PC-3 (cell line): ENCODE results near the gene AHNAK. TPM values are rescaled to one million over a fixed set of nuclear protein-coding genes. Genes with fewer than 3 reads are reported as not detected.

Source experiments
- ATAC-seq: fragments of 200-7000 bp; cut with Tn5 transposase; 2 replicates; pipeline ENCODE4 v1.9.1; 2020; ENCODE audit warnings: mild to moderate bottlenecking, moderate library complexity
- BruUV-seq: library from RNA; stranded (reverse); fragments of 400-500 nt; replicated peaks from 2 replicates; lab custom pipeline; 2021; lab: Mats Ljungman, UMichigan
- CTCF ChIA-PET: fragments of 300-600 bp; sonication (Branson Sonifier 250); formaldehyde crosslinking; loops from one replicate; lab custom pipeline; 2022; ENCODE audit warnings: antibody characterized with exemption; lab: Charles Lee
- POLR2A ChIA-PET: fragments of 300-600 bp; sonication (Branson Sonifier 250); formaldehyde crosslinking; loops from one replicate; lab custom pipeline; 2022; ENCODE audit warnings: antibody characterized with exemption; ENCODE audit not compliant: unreplicated experiment; lab: Charles Lee
- DNase-seq: peaks from one replicate; pipeline ENCODE4 v3.0.0-alpha.2; 2015
- H2AFZ ChIP-seq: fragments of 300-600 bp; sonication (generic); 2 replicates; pipeline ENCODE4 v1.6.0; 2016; ENCODE audit warnings: antibody characterized with exemption, low read length
- H3F3A ChIP-seq: fragments of 300-600 bp; sonication (generic); one replicate; pipeline ENCODE4 v1.6.0; 2017; ENCODE audit warnings: antibody characterized with exemption, low read length, control low read depth, mild to moderate bottlenecking; ENCODE audit not compliant: unreplicated experiment
- H3K27ac ChIP-seq: fragments of 300-600 bp; sonication (generic); 2 replicates; pipeline ENCODE4 v1.5.1; 2016; ENCODE audit warnings: mild to moderate bottlenecking, low read length
- H3K27me3 ChIP-seq: fragments of 300-600 bp; sonication (generic); 2 replicates; pipeline ENCODE4 v1.6.1; 2016; ENCODE audit warnings: low read length, mixed read lengths
- H3K36me3 ChIP-seq: fragments of 300-600 bp; sonication (generic); 2 replicates; pipeline ENCODE4 v1.6.1; 2016; ENCODE audit warnings: low read depth, mixed run types, low read length, mixed read lengths
- H3K4me1 ChIP-seq: fragments of 300-600 bp; sonication (generic); 2 replicates; pipeline ENCODE4 v1.5.1; 2016; ENCODE audit warnings: low read length; ENCODE audit not compliant: insufficient read depth
- H3K4me2 ChIP-seq: fragments of 300-600 bp; sonication (generic); 2 replicates; pipeline ENCODE4 v1.6.0; 2016; ENCODE audit warnings: low read length
- H3K4me3 ChIP-seq: fragments of 300-600 bp; sonication (generic); 2 replicates; pipeline ENCODE4 v1.5.1; 2016; ENCODE audit warnings: mild to moderate bottlenecking, low read length, mixed read lengths
- H3K79me2 ChIP-seq: fragments of 300-600 bp; sonication (generic); 2 replicates; pipeline ENCODE4 v1.6.1; 2017; ENCODE audit warnings: low read length, mixed read lengths
- H3K9ac ChIP-seq: fragments of 300-600 bp; sonication (generic); 2 replicates; pipeline ENCODE4 v1.6.0; 2016; ENCODE audit warnings: mild to moderate bottlenecking, low read length
- H3K9me2 ChIP-seq: fragments of 300-600 bp; sonication (generic); replicated peaks from 2 replicates; pipeline ENCODE4 v1.6.1; 2016; ENCODE audit warnings: mixed run types, low read length, mixed read lengths
- H3K9me3 ChIP-seq: fragments of 300-600 bp; sonication (generic); 2 replicates; pipeline ENCODE4 v1.6.1; 2016; ENCODE audit warnings: low read length, mixed read lengths
- H4K20me1 ChIP-seq: fragments of 300-600 bp; sonication (generic); 2 replicates; pipeline ENCODE4 v1.6.1; 2016; ENCODE audit warnings: low read length, mixed read lengths
- EZH2 ChIP-seq: fragments of 300-600 bp; sonication (generic); IDR thresholded peaks from one replicate; pipeline ENCODE4 v1.6.1; 2017; ENCODE audit warnings: antibody characterized with exemption, mild to moderate bottlenecking, low read length; ENCODE audit not compliant: unreplicated experiment
- EZH2phosphoT487 ChIP-seq: fragments of 300-600 bp; sonication (generic); IDR thresholded peaks from 2 replicates; pipeline ENCODE4 v1.6.1; 2018; ENCODE audit warnings: mild to moderate bottlenecking, antibody characterized with exemption, low read length, borderline replicate concordance
- intact Hi-C: fragments of 100-400 bp; cut with micrococcal nuclease; formaldehyde crosslinking; loops from 2 replicates; pipeline ENCODE4 v1.9.0; 2023
- total RNA-seq: library from RNA; depleted of rRNA; stranded (reverse); fragments of >200 nt; gene quantifications from 2 replicates; pipeline ENCODE4 v1.2.3, GENCODE V29; 2014
- TF ChIP-seq, protein P1 (sequence below): fragments of 300-600 bp; sonication (generic); conservative IDR thresholded peaks from 2 replicates; pipeline ENCODE4 v1.5.1; 2017; ENCODE audit warnings: antibody characterized with exemption, low read depth, mild to moderate bottlenecking, low read length

Gene AHNAK
- total RNA-seq, 1 experiment from 2014 or later: 287 TPM

DNA sequence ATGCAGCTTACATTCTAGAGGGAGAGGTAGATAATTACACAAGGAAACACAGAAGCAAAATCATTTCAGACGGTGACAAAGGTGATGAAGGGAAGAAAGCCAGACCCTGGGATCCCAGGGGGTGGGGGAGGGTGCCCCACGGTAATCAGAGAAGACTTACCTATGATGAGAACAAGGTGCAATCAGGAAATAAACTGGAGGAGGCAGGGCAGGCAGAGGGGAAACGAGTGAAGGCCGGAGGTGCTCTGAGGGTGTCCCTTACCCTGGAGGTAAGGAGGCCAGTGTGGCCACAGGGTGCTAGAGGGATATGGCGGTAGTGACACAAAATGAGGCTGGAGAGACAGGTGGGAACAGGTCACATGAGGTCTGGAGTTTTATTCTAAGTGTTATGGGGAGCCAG, 141.7 kb downstream of the AHNAK start:
- Histone ChIP-seq H4K20me1 (no peaks in the 10 kb centered on the region), H3K27me3 (no peaks in the 10 kb centered on the region), H3K4me3 (no peak overlapping the region), H3K9me2 (no peaks in the 10 kb centered on the region), H3K4me2 (no peak overlapping the region), H2AFZ (no peak overlapping the region), H3K27ac (no peak overlapping the region), H3K36me3 (no peaks in the 10 kb centered on the region), H3K9ac (no peak overlapping the region), H3K4me1 (no peaks in the 10 kb centered on the region), H3K9me3 (no peaks in the 10 kb centered on the region), H3K79me2 (no peaks in the 10 kb centered on the region), H3F3A (no peaks in the 10 kb centered on the region)
- ChIA-PET CTCF (no interaction called here), POLR2A (no interaction called here)
- ATAC-seq (no peak), DNase-seq (no peak)
- intact Hi-C loops: no loop called here
- TF ChIP-seq EZH2 (no peak), EZH2phosphoT487 (no peak)
- TF ChIP-seq, protein P1, sequence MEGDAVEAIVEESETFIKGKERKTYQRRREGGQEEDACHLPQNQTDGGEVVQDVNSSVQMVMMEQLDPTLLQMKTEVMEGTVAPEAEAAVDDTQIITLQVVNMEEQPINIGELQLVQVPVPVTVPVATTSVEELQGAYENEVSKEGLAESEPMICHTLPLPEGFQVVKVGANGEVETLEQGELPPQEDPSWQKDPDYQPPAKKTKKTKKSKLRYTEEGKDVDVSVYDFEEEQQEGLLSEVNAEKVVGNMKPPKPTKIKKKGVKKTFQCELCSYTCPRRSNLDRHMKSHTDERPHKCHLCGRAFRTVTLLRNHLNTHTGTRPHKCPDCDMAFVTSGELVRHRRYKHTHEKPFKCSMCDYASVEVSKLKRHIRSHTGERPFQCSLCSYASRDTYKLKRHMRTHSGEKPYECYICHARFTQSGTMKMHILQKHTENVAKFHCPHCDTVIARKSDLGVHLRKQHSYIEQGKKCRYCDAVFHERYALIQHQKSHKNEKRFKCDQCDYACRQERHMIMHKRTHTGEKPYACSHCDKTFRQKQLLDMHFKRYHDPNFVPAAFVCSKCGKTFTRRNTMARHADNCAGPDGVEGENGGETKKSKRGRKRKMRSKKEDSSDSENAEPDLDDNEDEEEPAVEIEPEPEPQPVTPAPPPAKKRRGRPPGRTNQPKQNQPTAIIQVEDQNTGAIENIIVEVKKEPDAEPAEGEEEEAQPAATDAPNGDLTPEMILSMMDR: no peak
- no TSS peak for BruUV-seq

DNA sequence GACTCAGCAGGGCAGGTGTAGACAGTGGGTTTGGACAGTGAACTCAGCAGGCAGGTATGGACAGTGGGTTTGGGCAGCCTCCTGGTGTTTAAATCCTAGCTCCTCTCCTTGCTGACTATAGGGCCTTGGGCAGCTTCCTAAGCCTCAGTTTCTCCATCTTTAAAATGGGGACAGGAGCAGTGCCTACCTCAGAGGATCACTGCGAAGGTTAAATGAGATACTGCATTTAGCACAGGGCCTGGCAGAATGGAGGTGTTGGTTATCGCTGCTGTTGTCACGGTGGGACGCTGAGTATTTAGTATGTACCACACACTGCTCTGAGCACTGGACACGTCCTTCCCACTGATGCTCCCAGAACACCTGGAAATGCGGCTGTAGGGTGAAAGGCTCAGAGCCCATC, 142.2 kb downstream of the AHNAK start:
- Histone ChIP-seq H3K27me3 (no peaks in the 10 kb centered on the region), H3K9me2 (no peaks in the 10 kb centered on the region), H4K20me1 (no peaks in the 10 kb centered on the region), H3K4me2 (no peak overlapping the region), H3F3A (no peaks in the 10 kb centered on the region), H3K4me1 (no peaks in the 10 kb centered on the region), H3K9me3 (no peaks in the 10 kb centered on the region), H3K79me2 (no peaks in the 10 kb centered on the region), H2AFZ (no peak overlapping the region), H3K4me3 (no peak overlapping the region), H3K27ac (no peak overlapping the region), H3K9ac (no peak overlapping the region), H3K36me3 (no peaks in the 10 kb centered on the region)
- DNase-seq (no peak), ATAC-seq (no peak)
- TF ChIP-seq, protein P1: no peak
- TF ChIP-seq EZH2phosphoT487 (no peak), EZH2 (no peak)
- POLR2A ChIA-PET: no interaction called here
- intact Hi-C loops: no loop called here
- CTCF ChIA-PET: interaction anchor here (0.7 kb wide), 1 partner anchor 9 kb away, joined by 3 read pairs; no protein-coding TSS in a partner anchor
- BruUV-seq: no TSS peak

DNA sequence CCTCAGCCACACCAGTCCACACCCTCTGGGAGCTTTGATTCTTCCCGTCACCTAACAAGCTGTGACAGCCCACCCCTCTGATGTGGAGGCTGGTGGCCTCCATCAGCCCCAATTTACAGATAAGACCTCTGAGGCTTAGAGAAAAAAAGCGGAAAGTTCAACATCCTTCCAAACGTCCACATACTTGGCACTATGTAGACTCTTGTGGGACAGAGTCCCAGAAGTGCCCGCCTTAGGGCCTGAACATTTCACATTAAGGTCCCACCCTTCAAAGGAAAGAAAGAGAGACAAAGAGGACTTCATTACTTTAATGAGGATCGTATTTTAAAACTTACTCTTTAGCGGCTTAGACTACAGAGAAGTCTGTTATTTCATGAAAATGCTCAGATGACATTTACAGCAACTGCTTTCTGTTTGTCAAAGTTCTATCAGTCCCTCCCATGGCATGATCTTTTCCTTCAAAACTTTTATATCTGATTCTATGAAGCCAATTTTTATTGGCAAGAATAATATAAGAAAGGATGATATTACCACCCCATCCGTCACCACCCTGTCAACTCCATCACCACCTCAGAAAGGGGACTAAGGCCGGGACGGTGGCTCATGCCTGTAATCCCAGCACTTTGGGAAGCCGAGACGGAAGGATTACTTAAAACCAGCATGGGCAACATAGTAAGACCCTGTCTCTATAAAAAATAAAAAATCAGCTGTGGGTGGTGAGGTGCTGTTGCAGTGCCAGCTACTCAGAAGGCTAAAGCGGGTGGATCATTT, 143.5 kb downstream of the AHNAK start:
- H3K27ac ChIP-seq: no peak overlapping the region
- no peaks in the 10 kb centered on the region for H3K4me1 ChIP-seq
- ATAC-seq: no peak
- H3K36me3 ChIP-seq: no peaks in the 10 kb centered on the region
- no peaks in the 10 kb centered on the region for H3K79me2 ChIP-seq
- H3K27me3 ChIP-seq: no peaks in the 10 kb centered on the region
- no peak overlapping the region for H3K4me2 ChIP-seq
- H3K9me2 ChIP-seq: no peaks in the 10 kb centered on the region
- TF ChIP-seq EZH2: no peak
- TF ChIP-seq EZH2phosphoT487: no peak
- TF ChIP-seq, protein P1: no peak
- intact Hi-C loops: no loop called here
- ChIA-PET POLR2A (interaction anchor here (0.7 kb wide), 1 partner anchor 26 kb away, joined by 13 read pairs; no protein-coding TSS in a partner anchor), CTCF (no interaction called here)
- no peaks in the 10 kb centered on the region for H4K20me1 ChIP-seq
- H3K9ac ChIP-seq: no peak overlapping the region
- no peaks in the 10 kb centered on the region for H3K9me3 ChIP-seq
- no peak for DNase-seq
- no peak overlapping the region for H2AFZ ChIP-seq
- BruUV-seq: no TSS peak
- no peaks in the 10 kb centered on the region for H3F3A ChIP-seq
- H3K4me3 ChIP-seq: no peak overlapping the region
